Esophagus squamous epithelium (tissue), 4 donors: ENCODE results near the gene DNAJC18.

ENCODE experiments used
- CTCF ChIP-seq, 6 experiments: fragments of 450-650 bp in 4 of 6; fragments of 200-600 bp in 2 of 6; sonication (generic) in 2 of 6; IDR thresholded peaks; one replicate each; pipeline ENCODE4 v1.5.1; 2016 to 2019; ENCODE audit warnings: antibody characterized with exemption in 6 of 6, mild to moderate bottlenecking in 4 of 6, moderate library complexity in 4 of 6
- POLR2A ChIP-seq, 4 donors: fragments of 450-650 bp; IDR thresholded peaks; one replicate each; pipeline ENCODE4 v1.6.1; 2017; ENCODE audit warnings: antibody characterized with exemption in 4 of 4, mild to moderate bottlenecking in 4 of 4, moderate library complexity in 3 of 4

GRCh38 chr5:139472386-139473030 lies 33.2 kb upstream of the DNAJC18 start:
- TF ChIP-seq CTCF (IDR thresholded peaks at IDR 0.05) (no peak), POLR2A (IDR thresholded peaks at IDR 0.05) (no peak)
